Neural progenitor cell (in vitro differentiated cells): ENCODE measurements around the gene NCK2.

Experiments used
- EZH2 ChIP-seq: fragments of 200-600 bp; sonication (generic); IDR thresholded peaks from 2 replicates; pipeline ENCODE4 v1.6.1; 2017; ENCODE audit warnings: antibody characterized with exemption, mild to moderate bottlenecking, moderate library complexity
- EZH2phosphoT487 ChIP-seq: fragments of 200-600 bp; sonication (generic); IDR thresholded peaks from 2 replicates; pipeline ENCODE4 v1.6.1; 2017; ENCODE audit warnings: antibody characterized with exemption
- TF ChIP-seq, protein P1 (sequence below): fragments of 200-600 bp; sonication (generic); IDR thresholded peaks from 2 replicates; pipeline ENCODE4 v1.5.1; 2017; ENCODE audit warnings: antibody characterized with exemption, mild to moderate bottlenecking

DNA sequence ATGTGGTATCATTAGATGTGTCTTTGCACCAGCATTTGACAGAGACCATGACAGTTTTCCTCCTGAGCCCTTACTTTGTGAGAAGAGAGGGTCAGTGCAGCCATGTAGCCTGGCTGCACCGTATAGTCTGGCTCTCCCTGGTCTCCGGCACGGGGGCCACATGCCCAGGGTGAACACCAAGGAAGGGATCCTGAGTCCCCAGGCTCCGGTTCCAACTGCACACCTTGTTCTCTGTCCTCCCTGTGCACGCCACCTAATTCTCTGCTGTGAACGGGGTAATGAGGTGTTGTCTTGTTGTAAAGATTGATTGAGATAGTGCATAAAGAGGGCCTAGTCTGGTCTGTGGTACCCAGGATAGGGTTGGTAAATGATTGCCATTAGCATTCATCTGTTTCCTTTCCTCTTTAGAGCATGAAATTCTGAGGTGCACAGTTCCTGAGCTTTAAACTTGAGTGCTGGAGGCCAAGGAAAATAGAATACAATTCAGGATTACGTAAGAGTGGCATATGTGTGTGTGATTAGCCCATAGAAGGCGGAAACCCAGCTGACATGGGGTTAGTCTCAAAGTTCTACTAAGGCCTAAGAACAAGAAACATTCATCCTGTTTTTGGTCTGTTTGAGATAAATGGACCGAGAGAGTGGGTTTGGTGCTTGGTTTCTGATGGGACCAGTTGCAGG is 55.5 kb downstream of the NCK2 start:
- TF ChIP-seq, protein P1, sequence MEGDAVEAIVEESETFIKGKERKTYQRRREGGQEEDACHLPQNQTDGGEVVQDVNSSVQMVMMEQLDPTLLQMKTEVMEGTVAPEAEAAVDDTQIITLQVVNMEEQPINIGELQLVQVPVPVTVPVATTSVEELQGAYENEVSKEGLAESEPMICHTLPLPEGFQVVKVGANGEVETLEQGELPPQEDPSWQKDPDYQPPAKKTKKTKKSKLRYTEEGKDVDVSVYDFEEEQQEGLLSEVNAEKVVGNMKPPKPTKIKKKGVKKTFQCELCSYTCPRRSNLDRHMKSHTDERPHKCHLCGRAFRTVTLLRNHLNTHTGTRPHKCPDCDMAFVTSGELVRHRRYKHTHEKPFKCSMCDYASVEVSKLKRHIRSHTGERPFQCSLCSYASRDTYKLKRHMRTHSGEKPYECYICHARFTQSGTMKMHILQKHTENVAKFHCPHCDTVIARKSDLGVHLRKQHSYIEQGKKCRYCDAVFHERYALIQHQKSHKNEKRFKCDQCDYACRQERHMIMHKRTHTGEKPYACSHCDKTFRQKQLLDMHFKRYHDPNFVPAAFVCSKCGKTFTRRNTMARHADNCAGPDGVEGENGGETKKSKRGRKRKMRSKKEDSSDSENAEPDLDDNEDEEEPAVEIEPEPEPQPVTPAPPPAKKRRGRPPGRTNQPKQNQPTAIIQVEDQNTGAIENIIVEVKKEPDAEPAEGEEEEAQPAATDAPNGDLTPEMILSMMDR: no peak
- TF ChIP-seq EZH2phosphoT487 (no peak), EZH2 (no peak)
